Aorta (tissue), 5 donors: ENCODE data around the gene ACTBL2. TPM values are rescaled to one million over a fixed set of nuclear protein-coding genes. Genes with fewer than 3 reads are reported as not detected.
A peak's percentile ranks its signal among the peaks of the same experiment; 100 is the strongest.

ENCODE experiments used
- ATAC-seq: fragments of 200-7000 bp; cut with Tn5 transposase; one replicate; pipeline ENCODE4 v1.9.1; 2022; ENCODE audit warnings: moderate library complexity; ENCODE audit not compliant: low FRiP score
- DNase-seq, 2 donors: peaks; one replicate each; pipeline ENCODE4 v3.0.0-alpha.2; 2020
- H3K27ac ChIP-seq, 2 donors: one replicate each; pipeline ENCODE4 v1.5.1; 2013; ENCODE audit warnings: low read length in 2 of 2, mild to moderate bottlenecking in 2 of 2, moderate library complexity in 2 of 2, control low read depth in 1 of 2, inconsistent platforms in 1 of 2, low read depth in 1 of 2
- H3K27me3 ChIP-seq, 2 donors: one replicate each; pipeline ENCODE4 v1.6.1; 2013; ENCODE audit warnings: control low read depth in 1 of 2, low read length in 1 of 2, mild to moderate bottlenecking in 1 of 2, moderate library complexity in 1 of 2; ENCODE audit not compliant: insufficient read depth in 2 of 2, control insufficient read depth in 1 of 2
- H3K36me3 ChIP-seq, 2 donors: one replicate each; pipeline ENCODE4 v1.6.1; 2013; ENCODE audit warnings: control low read depth in 1 of 2, low read length in 1 of 2, mild to moderate bottlenecking in 1 of 2; ENCODE audit not compliant: insufficient read depth in 2 of 2, control insufficient read depth in 1 of 2
- H3K4me1 ChIP-seq, 2 donors: one replicate each; pipeline ENCODE4 v1.6.1; 2013; ENCODE audit warnings: low read length in 2 of 2, control low read depth in 1 of 2, mild to moderate bottlenecking in 1 of 2, moderate library complexity in 1 of 2; ENCODE audit not compliant: insufficient read depth in 2 of 2, control insufficient read depth in 1 of 2
- H3K4me3 ChIP-seq, 2 donors: one replicate each; pipeline ENCODE4 v1.5.1; 2013; ENCODE audit warnings: low read length in 2 of 2, control low read depth in 1 of 2, mild to moderate bottlenecking in 1 of 2
- H3K9me3 ChIP-seq: one replicate; pipeline ENCODE4 v1.6.1; 2013; ENCODE audit warnings: mild to moderate bottlenecking, low read length; ENCODE audit not compliant: control insufficient read depth
- WGBS, 2 donors: extraction: QIAGEN DNeasy Blood & Tissue Kit; methylation state at CpG; one replicate each; pipeline ENCODE4 v1.1.7; 2013; 5-methylcytosine and 5-hydroxymethylcytosine counted together
- intact Hi-C, 2 donors: fragments of 100-400 bp; cut with DNase I; formaldehyde crosslinking; loops; one replicate each; pipeline versions ENCODE4 v1.14.2 to v1.15.0; 2022
- polyA plus RNA-seq, 2 donors: library from polyadenylated mRNA; stranded (reverse); fragments of 200-250 nt; gene quantifications; one replicate each; pipeline ENCODE4 v1.2.3, GENCODE V29; 2013
- total RNA-seq, 2 donors: library from RNA; stranded (reverse); fragmentation: NEBNext Ultra II Directional; extraction: Animal tissue kit (Norgen Biotek cat#: 25700); gene quantifications; one replicate each; pipeline ENCODE4 v1.2.1, GENCODE V29; 2021
- donor health status: healthy with polysubstance abuse.
- donor health status: Bipolar disorder and iron deficiency.
- donor health status: DM: no; HTN: no; CAD: no.
- donor health status: DM: no; HTN: no; CAD: no.
- donor health status: DM: yes; HTN: yes; CAD: no.

ACTBL2 gene
- total and polyA plus RNA-seq, 4 donors = not detected

- Histone ChIP-seq H3K4me1 (peaks cover 10 to 18% of the 10 kb centered on the region in 2 donors), H3K27ac (no peak overlapping the region), H3K36me3 (no peaks in the 10 kb centered on the region), H3K27me3 (no peaks in the 10 kb centered on the region), H3K4me3 (no peak overlapping the region), H3K9me3 (no peaks in the 10 kb centered on the region)
- intact Hi-C loops = loop anchor here (5.0 to 10.0 kb wide), 4 partner anchors 95 to 963 kb away; partner anchors contain the start of gene PLK2 (in 2 of the 2)
- ATAC-seq (no peak), DNase-seq (no peak)
- 21 to 31% methylated on average over 8 of the region's 8 CpGs for WGBS, 2 donors
These were observed 16.8 kb upstream of the ACTBL2 start for GRCh38 chr5:57499262-57500050.

DNA sequence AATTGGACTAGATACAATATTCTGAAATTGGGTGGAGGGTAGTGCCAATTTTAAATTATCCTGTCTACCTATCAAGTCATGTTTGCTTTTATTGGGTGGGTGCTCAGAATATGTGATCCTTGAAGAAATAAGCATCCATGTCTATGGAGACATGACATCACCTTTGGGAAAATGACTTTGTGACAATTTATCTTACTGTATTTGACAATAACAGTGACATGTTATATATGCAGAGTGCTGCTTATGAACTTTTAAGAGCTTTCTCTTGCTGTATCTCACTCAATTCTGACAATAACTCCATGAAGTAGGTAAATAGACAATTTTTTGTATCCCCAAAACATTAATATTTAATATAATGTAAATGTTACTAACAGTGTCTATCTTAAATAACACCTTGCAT, 15.1 kb upstream of the ACTBL2 start:
- Histone ChIP-seq H3K27ac (no peak overlapping the region), H3K36me3 (no peaks in the 10 kb centered on the region), H3K4me3 (no peak overlapping the region), H3K27me3 (no peaks in the 10 kb centered on the region), H3K4me1 (peaks cover 8 to 16% of the 10 kb centered on the region in 2 donors), H3K9me3 (no peaks in the 10 kb centered on the region)
- no peak for DNase-seq
- intact Hi-C loops = loop anchor here (5.0 to 10.0 kb wide), 3 partner anchors 93 to 965 kb away; partner anchors contain the start of gene PLK2 (in 1 of the 2)
- no peak for ATAC-seq

DNA sequence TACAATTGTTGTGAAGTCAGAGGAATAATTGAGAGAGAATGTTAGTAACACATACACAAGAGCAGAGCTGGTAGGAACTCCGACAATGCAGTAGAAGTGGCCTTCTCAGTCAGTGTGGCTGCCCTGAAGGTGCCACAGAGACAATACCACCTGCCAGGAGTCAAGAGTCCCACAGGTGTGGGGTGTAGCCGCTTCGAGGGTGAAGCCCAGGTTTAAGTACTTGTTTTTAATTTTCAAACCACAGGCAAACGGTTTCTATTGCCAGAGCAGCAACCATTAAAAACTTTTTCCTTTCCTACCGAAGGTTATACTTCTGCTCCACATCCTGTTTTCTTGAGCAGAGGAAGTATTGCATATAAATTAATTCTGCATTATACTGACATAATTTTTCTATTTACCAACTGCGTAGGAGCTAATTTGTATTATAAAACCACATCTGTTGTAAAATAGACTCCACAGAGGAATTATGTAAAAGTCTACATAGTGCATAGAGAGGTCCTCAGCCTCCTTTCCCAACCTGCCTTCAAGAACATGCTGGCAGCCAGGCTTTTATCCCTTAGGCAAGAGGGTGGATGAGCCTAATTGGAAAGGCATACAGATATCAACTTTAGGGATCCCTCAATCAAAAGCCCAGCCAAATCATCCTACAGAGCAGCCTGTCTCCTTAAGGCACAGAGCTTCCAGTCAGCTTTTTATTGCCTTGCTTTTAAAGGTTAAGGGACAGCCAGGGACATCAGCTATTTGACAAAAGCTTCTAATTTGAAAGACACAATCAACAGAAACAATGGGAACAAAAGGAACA, 12.9 kb upstream of the ACTBL2 start:
- peak overlapping the region in 1 of 2 donors; percentile 74 for H3K27ac ChIP-seq
- no peaks in the 10 kb centered on the region for H3K27me3 ChIP-seq
- no peaks in the 10 kb centered on the region for H3K9me3 ChIP-seq
- 62% methylated on average over 6 of the region's 6 CpGs for WGBS, 2 donors
- no peak overlapping the region for H3K4me3 ChIP-seq
- intact Hi-C loops = loop anchor here (5.0 to 10.0 kb wide), 3 partner anchors 91 to 967 kb away; partner anchors contain the start of gene PLK2 (in 1 of the 2)
- H3K4me1 ChIP-seq = peaks cover 2 to 10% of the 10 kb centered on the region in 2 donors
- DNase-seq (no peak), ATAC-seq (no peak)
- no peaks in the 10 kb centered on the region for H3K36me3 ChIP-seq

DNA sequence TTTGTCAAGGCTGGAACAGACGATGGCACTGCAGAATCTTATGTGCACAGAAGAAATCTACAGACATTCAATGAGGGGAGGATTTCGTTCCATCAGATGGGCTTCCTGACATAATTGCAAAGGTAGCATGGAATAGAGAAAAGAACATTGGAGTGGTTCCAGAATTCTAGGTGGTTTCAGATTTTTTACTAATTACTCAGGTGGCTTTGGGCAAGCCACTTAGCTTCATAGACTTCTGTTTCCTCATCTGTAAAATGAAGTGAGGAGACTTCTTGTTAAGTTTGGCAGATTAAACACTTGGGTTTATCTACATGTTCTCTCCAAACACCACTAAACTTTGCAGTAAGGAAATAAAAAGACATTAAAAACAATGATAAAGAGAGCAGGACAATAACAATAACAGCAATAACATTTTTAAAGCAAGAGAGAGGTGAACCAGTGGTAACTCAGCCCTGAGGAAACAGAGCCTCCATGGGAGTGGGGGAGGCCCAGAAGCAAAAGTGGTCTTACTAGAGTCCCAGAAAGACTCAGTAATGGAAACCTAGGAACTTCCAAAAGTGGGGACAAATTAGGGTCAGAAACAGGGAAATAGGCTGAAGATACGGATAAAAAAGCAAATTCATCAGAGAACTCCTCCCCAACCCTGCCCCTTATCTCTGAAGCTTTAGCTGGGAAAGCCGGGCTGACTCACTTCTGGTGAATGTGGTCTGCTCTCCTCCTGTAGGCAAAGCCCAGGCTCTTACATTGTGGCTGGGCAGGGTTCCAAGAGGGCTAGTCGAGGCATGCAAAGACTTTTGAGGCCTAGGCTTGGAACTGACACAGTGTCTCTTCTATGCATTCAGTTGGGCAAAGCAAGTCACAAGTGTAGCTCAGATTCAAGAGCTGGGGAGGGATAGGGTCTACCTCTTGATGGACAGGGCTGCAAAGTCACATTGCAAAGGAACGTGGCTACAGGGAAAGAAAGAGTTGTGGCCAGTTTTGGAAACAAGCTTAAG, 11.8 kb upstream of the ACTBL2 start:
- WGBS, 2 donors = 31 to 32% methylated on average over 6 of the region's 6 CpGs
- DNase-seq = peak; percentile 83 to 89
- peaks cover 2 to 10% of the 10 kb centered on the region in 2 donors for H3K4me1 ChIP-seq
- no peaks in the 10 kb centered on the region for H3K36me3 ChIP-seq
- H3K9me3 ChIP-seq = no peaks in the 10 kb centered on the region
- no peak overlapping the region for H3K4me3 ChIP-seq
- H3K27ac ChIP-seq = peak overlapping the region in 1 of 2 donors; percentile 56
- peak; percentile 57 for ATAC-seq
- H3K27me3 ChIP-seq = no peaks in the 10 kb centered on the region
- intact Hi-C loops = loop anchor here (5.0 to 10.0 kb wide), 4 partner anchors 42 to 968 kb away; partner anchors contain the start of gene PLK2 (in 1 of the 2)

- Histone ChIP-seq H3K4me1 (peaks cover 2 to 10% of the 10 kb centered on the region in 2 donors), H3K36me3 (no peaks in the 10 kb centered on the region), H3K4me3 (no peak overlapping the region), H3K9me3 (no peaks in the 10 kb centered on the region), H3K27me3 (no peaks in the 10 kb centered on the region), H3K27ac (no peak overlapping the region)
- intact Hi-C loops = loop anchor here in 1 of 2 donors (5.0 to 10.0 kb wide), 2 partner anchors 41 to 88 kb away; no protein-coding TSS in a partner anchor
- no peak for ATAC-seq
- DNase-seq = no peak
- WGBS, 2 donors = 30 to 36% methylated on average over 1 of the region's 1 CpG
These were observed 10.4 kb upstream of the ACTBL2 start for GRCh38 chr5:57493034-57493433.

- no peak overlapping the region for H3K27ac ChIP-seq
- 56 to 57% methylated on average over 3 of the region's 3 CpGs for WGBS, 2 donors
- no peaks in the 10 kb centered on the region for H3K36me3 ChIP-seq
- peaks cover 2 to 10% of the 10 kb centered on the region in 2 donors for H3K4me1 ChIP-seq
- no peak overlapping the region for H3K4me3 ChIP-seq
- H3K9me3 ChIP-seq = no peaks in the 10 kb centered on the region
- DNase-seq (no peak), ATAC-seq (no peak)
- intact Hi-C loops = loop anchor here in 1 of 2 donors (5.0 to 10.0 kb wide), 2 partner anchors 40 to 88 kb away; no protein-coding TSS in a partner anchor
- no peaks in the 10 kb centered on the region for H3K27me3 ChIP-seq
These were observed 10.0 kb upstream of the ACTBL2 start for GRCh38 chr5:57492632-57493031.

DNA sequence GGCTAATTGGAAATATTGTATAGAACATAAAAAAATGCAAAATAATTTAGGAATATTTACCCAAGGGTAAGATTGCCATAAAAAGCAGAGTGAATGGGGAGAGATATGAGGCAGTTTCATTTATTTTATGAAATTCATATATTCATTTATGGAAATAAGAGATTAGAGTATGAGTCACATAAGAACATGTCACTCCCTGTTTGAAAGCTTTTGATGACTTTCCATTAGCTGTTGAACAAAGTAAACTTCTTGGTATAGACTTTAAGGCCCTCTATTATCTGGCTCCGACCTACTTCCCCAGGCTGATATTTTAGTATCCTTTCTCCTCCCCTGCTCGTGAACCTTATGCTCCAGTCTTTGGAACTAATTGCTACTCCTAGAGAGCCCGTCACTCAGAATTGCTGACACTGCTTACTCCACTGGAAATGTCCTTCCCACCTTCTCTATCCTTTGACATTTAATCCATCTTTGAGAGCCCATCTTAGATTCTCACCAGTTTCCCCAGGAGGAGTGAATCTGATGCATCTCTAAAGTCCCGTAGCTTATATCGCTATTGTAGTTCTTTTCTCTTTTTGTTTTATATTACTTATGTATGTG, 8.9 kb upstream of the ACTBL2 start:
- intact Hi-C loops = loop anchor here in 1 of 2 donors (5.0 to 10.0 kb wide), 2 partner anchors 39 to 87 kb away; no protein-coding TSS in a partner anchor
- DNase-seq (no peak), ATAC-seq (no peak)
- Histone ChIP-seq H3K27me3 (no peaks in the 10 kb centered on the region), H3K4me1 (peaks cover 2 to 10% of the 10 kb centered on the region in 2 donors), H3K27ac (no peak overlapping the region), H3K36me3 (no peaks in the 10 kb centered on the region), H3K9me3 (no peaks in the 10 kb centered on the region), H3K4me3 (no peak overlapping the region)
- whole genome bisulfite sequencing, 2 donors = 85 to 88% methylated on average over 5 of the region's 5 CpGs
